Measurements from ENCODE around the gene RMND5A.
"Not testable (repeated sequence)": the region's sequence is repeated elsewhere in the genome, so short reads cannot be mapped to it uniquely, and the experiment has no call there.

RMND5A gene

GRCh38 chr2:86739889-86740288 is 19.8 kb downstream of the RMND5A start:
- in situ Hi-C loops (cut with HindIII; ENCODE audit: low pct_unique_long_range_greater_than_20kb, low sequenced_read_pairs); DNase-seq (ENCODE audit: low read depth in 1 of 2, low spot score in 1 of 2): not testable (repeated sequence)

GRCh38 chr2:86741889-86742498 is 21.9 kb downstream of the RMND5A start:
- in situ Hi-C loops (cut with HindIII; ENCODE audit: low pct_unique_long_range_greater_than_20kb, low sequenced_read_pairs): not testable (repeated sequence)

GRCh38 chr2:86744152-86744551 is 24.1 kb downstream of the RMND5A start:
- in situ Hi-C loops (cut with HindIII; ENCODE audit: low pct_unique_long_range_greater_than_20kb, low sequenced_read_pairs): no loop called here
- DNase-seq (ENCODE audit: low read depth in 1 of 2, low spot score in 1 of 2): no peak
- no peak for TF ChIP-seq JUND (IDR thresholded peaks at IDR 0.05; ENCODE audit: low read depth)

More at GRCh38 chr2:86741889-86742498, 21.9 kb downstream of the RMND5A start:
- not testable (repeated sequence) for DNase-seq (ENCODE audit: low read depth in 1 of 2, low spot score in 1 of 2)

GRCh38 chr2:86746939-86747338 is 26.8 kb downstream of the RMND5A start:
- TF ChIP-seq JUND (IDR thresholded peaks at IDR 0.05; ENCODE audit: low read depth): no peak
- no peak for DNase-seq (ENCODE audit: low read depth in 1 of 2, low spot score in 1 of 2)
- in situ Hi-C loops (cut with HindIII; ENCODE audit: low pct_unique_long_range_greater_than_20kb, low sequenced_read_pairs): no loop called here

- DNase-seq (ENCODE audit: low read depth in 1 of 2, low spot score in 1 of 2): peak in 1 of 2 experiments; percentile 54
- in situ Hi-C loops (cut with HindIII; ENCODE audit: low pct_unique_long_range_greater_than_20kb, low sequenced_read_pairs): no loop called here
These were observed 27.9 kb downstream of the RMND5A start for GRCh38 chr2:86747711-86748639.

GRCh38 chr2:86750240-86750839 is 30.2 kb downstream of the RMND5A start:
- in situ Hi-C loops (cut with HindIII; ENCODE audit: low pct_unique_long_range_greater_than_20kb, low sequenced_read_pairs): no loop called here
- TF ChIP-seq JUND (IDR thresholded peaks at IDR 0.05; ENCODE audit: low read depth): no peak
- no peak for DNase-seq (ENCODE audit: low read depth in 1 of 2, low spot score in 1 of 2)

More at GRCh38 chr2:86747711-86748639, 27.9 kb downstream of the RMND5A start:
- no peak for TF ChIP-seq JUND (IDR thresholded peaks at IDR 0.05; ENCODE audit: low read depth)

GRCh38 chr2:86751778-86752177 is 31.7 kb downstream of the RMND5A start:
- in situ Hi-C loops (cut with HindIII; ENCODE audit: low pct_unique_long_range_greater_than_20kb, low sequenced_read_pairs): no loop called here
- no peak for DNase-seq (ENCODE audit: low read depth in 1 of 2, low spot score in 1 of 2)
- TF ChIP-seq JUND (IDR thresholded peaks at IDR 0.05; ENCODE audit: low read depth): no peak

- DNase-seq (ENCODE audit: low read depth in 1 of 2, low spot score in 1 of 2): no peak
- in situ Hi-C loops (cut with HindIII; ENCODE audit: low pct_unique_long_range_greater_than_20kb, low sequenced_read_pairs): no loop called here
- TF ChIP-seq JUND (IDR thresholded peaks at IDR 0.05; ENCODE audit: low read depth): no peak
These were observed 32.8 kb downstream of the RMND5A start for GRCh38 chr2:86752934-86753333.

- in situ Hi-C loops (cut with HindIII; ENCODE audit: low pct_unique_long_range_greater_than_20kb, low sequenced_read_pairs): no loop called here
- no peak for TF ChIP-seq JUND (IDR thresholded peaks at IDR 0.05; ENCODE audit: low read depth)
These were observed 33.5 kb downstream of the RMND5A start for GRCh38 chr2:86753606-86754005.

GRCh38 chr2:86758405-86758804 is 38.3 kb downstream of the RMND5A start:
- DNase-seq (ENCODE audit: low read depth in 1 of 2, low spot score in 1 of 2): no peak
- no peak for TF ChIP-seq JUND (IDR thresholded peaks at IDR 0.05; ENCODE audit: low read depth)
- in situ Hi-C loops (cut with HindIII; ENCODE audit: low pct_unique_long_range_greater_than_20kb, low sequenced_read_pairs): no loop called here

More at GRCh38 chr2:86753606-86754005, 33.5 kb downstream of the RMND5A start:
- no peak for DNase-seq (ENCODE audit: low read depth in 1 of 2, low spot score in 1 of 2)

- no peak for DNase-seq (ENCODE audit: low read depth in 1 of 2, low spot score in 1 of 2)
- no peak for TF ChIP-seq JUND (IDR thresholded peaks at IDR 0.05; ENCODE audit: low read depth)
- in situ Hi-C loops (cut with HindIII; ENCODE audit: low pct_unique_long_range_greater_than_20kb, low sequenced_read_pairs): no loop called here
These were observed 40.3 kb downstream of the RMND5A start for GRCh38 chr2:86760371-86760770.

- DNase-seq (ENCODE audit: low read depth in 1 of 2, low spot score in 1 of 2): peak in 1 of 2 experiments; percentile 52
- no peak for TF ChIP-seq JUND (IDR thresholded peaks at IDR 0.05; ENCODE audit: low read depth)
- in situ Hi-C loops (cut with HindIII; ENCODE audit: low pct_unique_long_range_greater_than_20kb, low sequenced_read_pairs): no loop called here
These were observed 44.7 kb downstream of the RMND5A start for GRCh38 chr2:86764661-86765309.
